Gastroesophageal sphincter (tissue), 4 donors: ENCODE data around the gene TFR2. TPM values are rescaled to one million over a fixed set of nuclear protein-coding genes. Genes with fewer than 3 reads are reported as not detected.
"Not testable (repeated sequence)": the region's sequence is repeated elsewhere in the genome, so short reads cannot be mapped to it uniquely, and the experiment has no call there.

ENCODE experiments used
- ATAC-seq: fragments of 150-250 bp; one replicate; pipeline ENCODE4 v1.9.1; 2016; ENCODE audit warnings: mild to moderate bottlenecking, moderate library complexity
- H3K27ac ChIP-seq, 4 donors: fragments of 200-600 bp; sonication (generic) in 3 of 4; 1 replicate in 3 of 4; 2 replicates in 1 of 4; pipeline ENCODE4 v1.5.1; 2016 to 2019
- H3K27me3 ChIP-seq: fragments of 200-600 bp; sonication (generic); one replicate; pipeline ENCODE4 v1.5.1; 2019
- H3K36me3 ChIP-seq, 2 donors: fragments of 200-600 bp; sonication (generic); one replicate each; pipeline ENCODE4 v1.5.1; 2019; ENCODE audit warnings: control low read depth in 1 of 2
- H3K4me1 ChIP-seq, 3 donors: fragments of 200-600 bp; sonication (generic); 1 replicate in 2 of 3; 2 replicates in 1 of 3; pipeline ENCODE4 v1.5.1; 2016 to 2019; ENCODE audit warnings: control low read depth in 2 of 3
- H3K4me3 ChIP-seq, 2 donors: fragments of 200-600 bp; sonication (generic); one replicate each; pipeline ENCODE4 v1.5.1; 2019; ENCODE audit warnings: mild to moderate bottlenecking in 1 of 2, moderate library complexity in 1 of 2
- H3K9me3 ChIP-seq, 3 donors: fragments of 200-600 bp; sonication (generic); one replicate each; pipeline ENCODE4 v1.5.1; 2017 to 2019; ENCODE audit warnings: control low read depth in 2 of 3
- EP300 ChIP-seq: sonication (generic); formaldehyde crosslinking; IDR thresholded peaks from one replicate; pipeline ENCODE4 v1.6.1; 2017; ENCODE audit warnings: antibody characterized with exemption, mild to moderate bottlenecking
- POLR2A ChIP-seq, 2 donors: fragments of 450-650 bp; IDR thresholded peaks; one replicate each; pipeline ENCODE4 v1.6.1; 2017; ENCODE audit warnings: antibody characterized with exemption in 2 of 2, mild to moderate bottlenecking in 2 of 2, moderate library complexity in 1 of 2
- POLR2AphosphoS5 ChIP-seq: sonication (generic); formaldehyde crosslinking; IDR thresholded peaks from one replicate; pipeline ENCODE4 v1.6.1; 2017; ENCODE audit warnings: antibody characterized with exemption
- WGBS, 2 donors: methylation state at CpG; one replicate each; pipeline ENCODE4 v1.1.5; 2018; ENCODE audit warnings: low coverage in 1 of 2; 5-methylcytosine and 5-hydroxymethylcytosine counted together
- total RNA-seq, 4 donors: library from RNA; depleted of rRNA; stranded (reverse); fragments of >200 nt; gene quantifications; one replicate each; pipeline ENCODE4 v1.1.0, GENCODE V29; 2016
- TF ChIP-seq, protein P1 (sequence below), 4 experiments: fragments of 200-600 bp in 2 of 4; fragments of 450-650 bp in 2 of 4; sonication (generic) in 1 of 4; IDR thresholded peaks; one replicate each; pipeline ENCODE4 v1.5.1; 2017 to 2019; ENCODE audit warnings: antibody characterized with exemption in 4 of 4, mild to moderate bottlenecking in 2 of 4, moderate library complexity in 2 of 4

Gene TFR2
- total RNA-seq, 4 donors from 2014 or later, result 1.6 TPM; not detected in 3

DNA sequence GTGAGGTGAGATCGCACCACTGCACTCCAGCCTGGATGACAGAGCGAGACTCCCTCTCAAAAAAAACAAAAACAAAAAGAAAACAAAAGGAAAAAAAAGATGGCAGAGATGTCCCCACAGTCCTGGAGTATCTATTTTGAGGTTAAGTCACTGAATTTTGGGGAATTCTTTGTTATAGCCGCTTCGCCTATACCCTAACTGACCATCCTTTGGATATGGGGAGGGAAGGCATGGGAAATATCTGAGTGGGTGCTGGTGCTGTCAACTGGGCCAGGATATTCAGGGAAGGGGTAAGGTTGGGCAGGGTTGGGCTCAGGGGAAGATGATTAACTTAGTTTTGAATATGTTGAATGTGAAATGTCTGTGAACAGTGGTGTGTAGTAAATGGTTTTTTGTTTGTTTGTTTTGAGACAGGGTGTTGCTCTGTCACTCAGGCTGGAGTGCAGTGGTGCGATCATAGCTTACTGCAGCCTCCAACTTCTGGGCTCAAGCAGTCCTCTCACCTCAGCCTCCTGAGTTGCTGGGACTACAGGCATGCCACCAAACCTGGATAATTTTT, 23.9 kb upstream of the TFR2 start:
- H3K36me3 ChIP-seq, result no peaks in the 10 kb centered on the region
- WGBS, 2 donors, result 89 to 100% methylated on average over 2 to 4 of the region's 5 CpGs
- H3K27me3 ChIP-seq, result peaks cover 8% of the 10 kb centered on the region
- H3K4me1 ChIP-seq, result no peaks in the 10 kb centered on the region
- H3K4me3 ChIP-seq, result no peak overlapping the region
- no peak overlapping the region for H3K27ac ChIP-seq
- TF ChIP-seq POLR2A (IDR thresholded peaks at IDR 0.05), result no peak
- H3K9me3 ChIP-seq, result no peaks in the 10 kb centered on the region
- ATAC-seq, result no peak

DNA sequence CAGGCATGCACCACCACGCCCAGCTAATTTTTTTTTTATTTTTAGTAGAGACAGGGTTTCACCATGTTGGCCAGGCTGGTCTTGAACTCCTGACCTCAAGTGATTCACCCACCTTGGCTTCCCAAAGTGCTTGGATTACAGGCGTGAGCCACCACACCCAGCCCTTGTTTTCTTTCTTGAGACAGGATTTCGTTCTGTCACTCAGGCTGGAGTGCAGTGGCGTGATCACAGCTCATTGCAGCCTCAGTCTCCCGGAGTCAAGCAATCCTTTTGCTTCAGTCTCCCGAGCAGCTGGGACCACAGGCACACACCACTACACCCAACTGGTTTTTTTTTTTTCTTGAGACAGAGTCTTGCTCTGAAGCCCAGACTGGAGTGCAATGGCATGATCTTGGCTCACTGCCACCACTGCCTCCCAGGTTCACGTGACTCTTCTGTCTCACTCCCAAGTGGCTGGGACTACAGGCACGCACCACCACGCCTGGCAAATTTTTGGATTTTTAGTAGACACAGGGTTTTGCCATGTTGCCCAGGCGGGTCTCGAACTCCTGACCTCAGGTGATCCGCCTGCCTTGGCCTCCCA, 20.9 kb upstream of the TFR2 start:
- not testable (repeated sequence) for ATAC-seq
- 74 to 76% methylated on average over 6 to 7 of the region's 12 CpGs for WGBS, 2 donors

GRCh38 chr7:100655908-100656674, 14.7 kb upstream of the TFR2 start, which contains the start of gene ACTL6B:
Gene ACTL6B, minus strand, starts transcription at chr7:100656448. Its CDS starts 94 bp downstream, at chr7:100656354.
- Histone ChIP-seq H3K9me3 (peaks cover 0 to 5% (median 0%) of the 10 kb centered on the region in 3 donors), H3K4me3 (no peak within 1 kb of the TSS), H3K36me3 (no peaks in the 10 kb centered on the region), H3K4me1 (peaks cover 0 to 7% (median 0%) of the 10 kb centered on the region in 3 donors), H3K27ac (no peak within 1 kb of the TSS), H3K27me3 (peaks cover 92% of the 10 kb centered on the region)
- WGBS, 2 donors, result 17 to 31% methylated on average over 5 to 8 of the region's 63 CpGs
- TF ChIP-seq POLR2A (IDR thresholded peaks at IDR 0.05) (no peak), EP300 (no peak), POLR2AphosphoS5 (no peak)
- TF ChIP-seq, protein P1, sequence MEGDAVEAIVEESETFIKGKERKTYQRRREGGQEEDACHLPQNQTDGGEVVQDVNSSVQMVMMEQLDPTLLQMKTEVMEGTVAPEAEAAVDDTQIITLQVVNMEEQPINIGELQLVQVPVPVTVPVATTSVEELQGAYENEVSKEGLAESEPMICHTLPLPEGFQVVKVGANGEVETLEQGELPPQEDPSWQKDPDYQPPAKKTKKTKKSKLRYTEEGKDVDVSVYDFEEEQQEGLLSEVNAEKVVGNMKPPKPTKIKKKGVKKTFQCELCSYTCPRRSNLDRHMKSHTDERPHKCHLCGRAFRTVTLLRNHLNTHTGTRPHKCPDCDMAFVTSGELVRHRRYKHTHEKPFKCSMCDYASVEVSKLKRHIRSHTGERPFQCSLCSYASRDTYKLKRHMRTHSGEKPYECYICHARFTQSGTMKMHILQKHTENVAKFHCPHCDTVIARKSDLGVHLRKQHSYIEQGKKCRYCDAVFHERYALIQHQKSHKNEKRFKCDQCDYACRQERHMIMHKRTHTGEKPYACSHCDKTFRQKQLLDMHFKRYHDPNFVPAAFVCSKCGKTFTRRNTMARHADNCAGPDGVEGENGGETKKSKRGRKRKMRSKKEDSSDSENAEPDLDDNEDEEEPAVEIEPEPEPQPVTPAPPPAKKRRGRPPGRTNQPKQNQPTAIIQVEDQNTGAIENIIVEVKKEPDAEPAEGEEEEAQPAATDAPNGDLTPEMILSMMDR (IDR thresholded peaks at IDR 0.05), result no peak
- ATAC-seq, result peak; percentile 46

More for the DNA sequence above, 20.9 kb upstream of the TFR2 start:
- not testable (repeated sequence) for H3K9me3 ChIP-seq, H3K4me1 ChIP-seq, H3K36me3 ChIP-seq, H3K4me3 ChIP-seq, H3K27ac ChIP-seq
- peaks cover 31% of the 10 kb centered on the region for H3K27me3 ChIP-seq

GRCh38 chr7:100654908-100655831, 13.8 kb upstream of the TFR2 start:
- ATAC-seq, result no peak
- WGBS, 2 donors, result 37 to 100% methylated on average over 1 to 11 of the region's 25 CpGs

GRCh38 chr7:100649826-100650565, 8.6 kb upstream of the TFR2 start:
- TF ChIP-seq EP300 (no peak), POLR2AphosphoS5 (no peak)
- TF ChIP-seq, protein P1 (IDR thresholded peaks at IDR 0.05), result no peak
- ATAC-seq, result peak; percentile 22
- H3K4me1 ChIP-seq, result no peaks in the 10 kb centered on the region
- H3K9me3 ChIP-seq, result no peaks in the 10 kb centered on the region
- H3K4me3 ChIP-seq, result no peak overlapping the region
- H3K27me3 ChIP-seq, result peaks cover 93% of the 10 kb centered on the region
- WGBS, 2 donors, result 69 to 83% methylated on average over 6 to 11 of the region's 15 CpGs
- H3K27ac ChIP-seq, result no peak overlapping the region
- H3K36me3 ChIP-seq, result no peaks in the 10 kb centered on the region

More at GRCh38 chr7:100654908-100655831, 13.8 kb upstream of the TFR2 start:
- H3K9me3 ChIP-seq, result peaks cover 0 to 5% (median 0%) of the 10 kb centered on the region in 3 donors
- peaks cover 0 to 7% (median 0%) of the 10 kb centered on the region in 3 donors for H3K4me1 ChIP-seq
- H3K36me3 ChIP-seq, result no peaks in the 10 kb centered on the region
- H3K27ac ChIP-seq, result no peak overlapping the region
- H3K27me3 ChIP-seq, result peaks cover 90% of the 10 kb centered on the region
- H3K4me3 ChIP-seq, result no peak overlapping the region
- TF ChIP-seq POLR2AphosphoS5 (no peak), POLR2A (IDR thresholded peaks at IDR 0.05) (no peak), EP300 (no peak)
- TF ChIP-seq, protein P1 (IDR thresholded peaks at IDR 0.05), result no peak
